ENCODE results near the gene YPEL3.

DNA sequence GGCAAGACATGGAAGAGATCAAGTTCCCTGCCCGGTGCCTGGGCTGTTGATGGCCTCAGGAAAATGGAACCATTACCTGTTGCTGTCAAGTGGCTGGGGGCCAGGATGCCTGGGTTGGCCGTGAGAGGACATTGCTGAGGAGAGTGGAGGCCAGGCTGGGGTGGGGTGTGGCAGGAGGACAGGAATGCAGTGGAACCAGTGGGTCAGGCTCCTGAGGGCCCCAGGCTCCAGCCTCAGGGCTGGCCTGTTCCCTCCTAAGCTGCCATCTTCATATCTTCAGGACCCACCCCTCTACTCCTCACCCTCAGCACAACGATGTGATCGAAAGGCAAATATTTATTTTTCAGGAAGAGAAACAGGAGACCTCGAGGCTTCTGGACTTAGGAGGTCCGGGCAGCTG is 8.5 kb upstream of the YPEL3 start:
- no peak for TF ChIP-seq FOXM1 (IDR thresholded peaks at IDR 0.05; ENCODE audit: borderline replicate concordance)
- TF ChIP-seq FOXK2 (IDR thresholded peaks at IDR 0.05) = no peak
- TF ChIP-seq CTBP1 (IDR thresholded peaks at IDR 0.05; ENCODE audit: borderline replicate concordance) = no peak
- TF ChIP-seq, protein P1, sequence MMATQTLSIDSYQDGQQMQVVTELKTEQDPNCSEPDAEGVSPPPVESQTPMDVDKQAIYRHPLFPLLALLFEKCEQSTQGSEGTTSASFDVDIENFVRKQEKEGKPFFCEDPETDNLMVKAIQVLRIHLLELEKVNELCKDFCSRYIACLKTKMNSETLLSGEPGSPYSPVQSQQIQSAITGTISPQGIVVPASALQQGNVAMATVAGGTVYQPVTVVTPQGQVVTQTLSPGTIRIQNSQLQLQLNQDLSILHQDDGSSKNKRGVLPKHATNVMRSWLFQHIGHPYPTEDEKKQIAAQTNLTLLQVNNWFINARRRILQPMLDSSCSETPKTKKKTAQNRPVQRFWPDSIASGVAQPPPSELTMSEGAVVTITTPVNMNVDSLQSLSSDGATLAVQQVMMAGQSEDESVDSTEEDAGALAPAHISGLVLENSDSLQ (IDR thresholded peaks at IDR 0.05) = no peak
- TF ChIP-seq SP1 (IDR thresholded peaks at IDR 0.05) = no peak
- no peak for TF ChIP-seq SUZ12 (IDR thresholded peaks at IDR 0.05)
- TF ChIP-seq ZNF384 (IDR thresholded peaks at IDR 0.05) = no peak
- no peak for TF ChIP-seq HDGF (IDR thresholded peaks at IDR 0.05; ENCODE audit: borderline replicate concordance)
- no peak for TF ChIP-seq ARNT (IDR thresholded peaks at IDR 0.05)
- no peak for TF ChIP-seq FOXA1 (IDR thresholded peaks at IDR 0.05)
- no peak for TF ChIP-seq TARDBP (IDR thresholded peaks at IDR 0.05)

Measured in HEK293T (cell line).